HL-60 (cell line): Measurements from ENCODE around the gene ACVR1.

Source experiments
- POLR2AphosphoS5 ChIP-seq: IDR thresholded peaks from 2 replicates; pipeline ENCODE4 v1.6.1; 2012; ENCODE audit warnings: low read depth
- SPI1 ChIP-seq: IDR thresholded peaks from 2 replicates; pipeline ENCODE4 v1.6.1; 2012; ENCODE audit warnings: low read depth, mild to moderate bottlenecking, borderline replicate concordance
- TF ChIP-seq, protein P1 (sequence below): IDR thresholded peaks from one replicate; pipeline ENCODE4 v1.5.1; 2011; ENCODE audit warnings: low read length, control low read depth, inconsistent platforms; ENCODE audit not compliant: insufficient read depth

GRCh38 chr2:157858846-157859245, 17.3 kb downstream of the ACVR1 start:
- TF ChIP-seq, protein P1, sequence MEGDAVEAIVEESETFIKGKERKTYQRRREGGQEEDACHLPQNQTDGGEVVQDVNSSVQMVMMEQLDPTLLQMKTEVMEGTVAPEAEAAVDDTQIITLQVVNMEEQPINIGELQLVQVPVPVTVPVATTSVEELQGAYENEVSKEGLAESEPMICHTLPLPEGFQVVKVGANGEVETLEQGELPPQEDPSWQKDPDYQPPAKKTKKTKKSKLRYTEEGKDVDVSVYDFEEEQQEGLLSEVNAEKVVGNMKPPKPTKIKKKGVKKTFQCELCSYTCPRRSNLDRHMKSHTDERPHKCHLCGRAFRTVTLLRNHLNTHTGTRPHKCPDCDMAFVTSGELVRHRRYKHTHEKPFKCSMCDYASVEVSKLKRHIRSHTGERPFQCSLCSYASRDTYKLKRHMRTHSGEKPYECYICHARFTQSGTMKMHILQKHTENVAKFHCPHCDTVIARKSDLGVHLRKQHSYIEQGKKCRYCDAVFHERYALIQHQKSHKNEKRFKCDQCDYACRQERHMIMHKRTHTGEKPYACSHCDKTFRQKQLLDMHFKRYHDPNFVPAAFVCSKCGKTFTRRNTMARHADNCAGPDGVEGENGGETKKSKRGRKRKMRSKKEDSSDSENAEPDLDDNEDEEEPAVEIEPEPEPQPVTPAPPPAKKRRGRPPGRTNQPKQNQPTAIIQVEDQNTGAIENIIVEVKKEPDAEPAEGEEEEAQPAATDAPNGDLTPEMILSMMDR = no peak
- TF ChIP-seq SPI1 = no peak
- no peak for TF ChIP-seq POLR2AphosphoS5
